GM23248 (cell line): ENCODE results near the gene THADA.

Experiments used
- EZH2 ChIP-seq: fragments of 200-600 bp; sonication (generic); IDR thresholded peaks from 2 replicates; pipeline ENCODE4 v1.6.1; 2018; ENCODE audit warnings: antibody characterized with exemption, mild to moderate bottlenecking; ENCODE audit not compliant: insufficient read depth, poor library complexity, severe bottlenecking
- EZH2phosphoT487 ChIP-seq: fragments of 200-600 bp; sonication (generic); IDR thresholded peaks from 2 replicates; pipeline ENCODE4 v1.6.1; 2018; ENCODE audit warnings: antibody characterized with exemption, moderate library complexity, mild to moderate bottlenecking, low read depth; ENCODE audit not compliant: insufficient read depth

DNA sequence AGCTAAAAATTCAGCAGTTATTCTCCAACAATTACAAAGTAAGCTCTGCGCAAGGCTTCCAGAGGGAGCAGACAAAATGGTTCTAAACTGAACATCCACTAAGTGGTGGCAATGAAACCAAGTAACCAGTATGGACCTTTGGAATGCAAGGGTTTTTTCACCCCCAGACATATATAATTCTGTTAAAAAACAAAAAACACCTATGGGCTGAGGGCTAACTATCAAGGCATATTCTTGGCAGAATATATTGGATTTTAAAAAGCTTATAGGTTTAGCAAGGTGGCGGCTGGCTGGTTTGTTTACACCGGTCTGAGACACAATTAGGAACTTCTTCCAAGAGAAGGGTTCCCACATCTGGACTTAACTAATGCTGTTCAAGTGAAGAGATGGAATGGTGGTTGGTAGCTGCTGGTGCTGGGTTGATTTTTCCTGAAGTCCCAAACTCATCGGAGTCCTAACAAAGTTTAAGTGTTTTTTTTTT lies 372.3 kb downstream of the THADA start:
- TF ChIP-seq EZH2phosphoT487 (no peak), EZH2 (no peak)
